GM18873 (cell line): ENCODE results near the gene TNFSF12.

ENCODE experiments used
- ATAC-seq: cut with Tn5 transposase; IDR thresholded peaks from one replicate; pipeline ENCODE4 v1.9.1; 2021; ENCODE audit warnings: mild to moderate bottlenecking, moderate library complexity, moderate number of reproducible peaks; ENCODE audit not compliant: unreplicated experiment, low FRiP score

The TNFSF12 gene

GRCh38 chr17:7548585-7549400, at the start of gene TNFSF12:
TNFSF12 (plus strand) TSS chr17:7549058; CDS start chr17:7549154, 96 bp downstream.
- ATAC-seq: no peak

- no peak for ATAC-seq
Observed at GRCh38 chr17:7499161-7499560, 49.7 kb upstream of the TNFSF12 start.

- ATAC-seq: no peak
Observed at GRCh38 chr17:7501729-7502128, 47.1 kb upstream of the TNFSF12 start.

- no peak for ATAC-seq
Observed at GRCh38 chr17:7502171-7502847, 46.5 kb upstream of the TNFSF12 start.

- ATAC-seq: no peak
Observed at GRCh38 chr17:7502987-7503386, 45.9 kb upstream of the TNFSF12 start.

- ATAC-seq: no peak
Observed at GRCh38 chr17:7503521-7503920, 45.3 kb upstream of the TNFSF12 start.

- no peak for ATAC-seq
Observed at GRCh38 chr17:7508145-7508544, 40.7 kb upstream of the TNFSF12 start.

GRCh38 chr17:7508846-7509245, 40.0 kb upstream of the TNFSF12 start:
- no peak for ATAC-seq

GRCh38 chr17:7509937-7510336, 38.9 kb upstream of the TNFSF12 start:
- ATAC-seq: no peak

GRCh38 chr17:7511108-7511507, 37.8 kb upstream of the TNFSF12 start:
- no peak for ATAC-seq

- ATAC-seq: no peak
Observed at GRCh38 chr17:7512105-7512504, 36.8 kb upstream of the TNFSF12 start.

- no peak for ATAC-seq
Observed at GRCh38 chr17:7512824-7513540, 35.9 kb upstream of the TNFSF12 start.

- no peak for ATAC-seq
Observed at GRCh38 chr17:7513850-7514419, 34.9 kb upstream of the TNFSF12 start.

GRCh38 chr17:7515911-7516610, 32.8 kb upstream of the TNFSF12 start:
- ATAC-seq: no peak

GRCh38 chr17:7523033-7523432, 25.8 kb upstream of the TNFSF12 start:
- no peak for ATAC-seq

GRCh38 chr17:7528842-7529241, 20.0 kb upstream of the TNFSF12 start:
- no peak for ATAC-seq

- no peak for ATAC-seq
Observed at GRCh38 chr17:7530023-7530900, 18.6 kb upstream of the TNFSF12 start.

- no peak for ATAC-seq
Observed at GRCh38 chr17:7538050-7538449, 10.8 kb upstream of the TNFSF12 start.

GRCh38 chr17:7538891-7539545, 9.8 kb upstream of the TNFSF12 start:
- ATAC-seq: no peak
